ENCODE data around the gene TANGO2.

Gene TANGO2

DNA sequence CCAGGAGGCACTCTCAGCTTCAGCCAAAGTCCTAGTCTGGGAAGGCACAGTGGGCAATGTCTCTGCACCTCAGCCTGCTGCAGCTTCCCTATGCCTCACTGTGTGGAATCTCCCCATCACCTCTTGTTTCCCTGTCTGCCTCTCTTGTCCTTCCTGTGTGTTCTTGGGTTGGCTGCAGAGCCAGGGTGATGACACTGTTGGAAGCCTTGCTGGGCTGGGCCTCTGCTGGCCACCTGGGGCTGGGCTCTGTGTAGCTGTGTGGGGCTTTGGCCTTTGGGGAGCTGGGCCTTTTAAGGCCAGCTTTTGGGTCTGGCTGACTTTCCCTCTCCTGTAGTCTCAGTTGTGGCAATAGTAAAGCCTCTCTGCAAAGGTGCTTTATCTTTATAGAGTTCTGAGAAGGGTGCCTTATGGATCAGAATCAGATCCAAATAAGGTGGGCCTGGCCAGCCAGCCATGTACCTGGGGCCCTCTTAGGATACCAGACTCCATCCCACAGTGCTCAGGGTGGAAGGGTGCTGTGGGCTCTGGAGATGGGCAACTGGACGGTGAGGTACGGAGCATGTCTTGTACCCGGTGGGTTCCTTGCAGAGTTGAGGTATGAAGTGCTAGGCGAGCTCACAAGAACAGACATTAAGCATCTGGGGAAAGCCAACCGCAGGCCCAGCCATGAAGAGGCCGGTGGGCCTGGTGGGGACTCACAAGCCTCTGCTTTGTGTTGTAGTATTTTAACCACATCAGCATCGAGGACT, 84.7 kb downstream of the TANGO2 start:
- ATAC-seq (replicated peaks) (no peak), DNase-seq (no peak)
- Mint-ChIP-seq H3K36me3 (ENCODE audit: insufficient read depth) (peaks cover 72% of the 10 kb centered on the region), H3K9me3 (no peaks in the 10 kb centered on the region), H3K27me3 (no peaks in the 10 kb centered on the region), H3K4me3 (no peak overlapping the region), H3K27ac (no peak overlapping the region), H3K4me1 (ENCODE audit: low read depth in 2 of 2) (peaks cover 17 to 28% of the 10 kb centered on the region in 2 donors)

GRCh38 chr22:20106205-20106848, 85.4 kb downstream of the TANGO2 start:
- Mint-ChIP-seq H3K27ac (no peak overlapping the region), H3K4me3 (no peak overlapping the region), H3K27me3 (no peaks in the 10 kb centered on the region), H3K4me1 (ENCODE audit: low read depth in 2 of 2) (peaks cover 11 to 21% of the 10 kb centered on the region in 2 donors), H3K9me3 (no peaks in the 10 kb centered on the region), H3K36me3 (ENCODE audit: insufficient read depth) (peaks cover 72% of the 10 kb centered on the region)
- DNase-seq (no peak), ATAC-seq (replicated peaks) (no peak)

DNA sequence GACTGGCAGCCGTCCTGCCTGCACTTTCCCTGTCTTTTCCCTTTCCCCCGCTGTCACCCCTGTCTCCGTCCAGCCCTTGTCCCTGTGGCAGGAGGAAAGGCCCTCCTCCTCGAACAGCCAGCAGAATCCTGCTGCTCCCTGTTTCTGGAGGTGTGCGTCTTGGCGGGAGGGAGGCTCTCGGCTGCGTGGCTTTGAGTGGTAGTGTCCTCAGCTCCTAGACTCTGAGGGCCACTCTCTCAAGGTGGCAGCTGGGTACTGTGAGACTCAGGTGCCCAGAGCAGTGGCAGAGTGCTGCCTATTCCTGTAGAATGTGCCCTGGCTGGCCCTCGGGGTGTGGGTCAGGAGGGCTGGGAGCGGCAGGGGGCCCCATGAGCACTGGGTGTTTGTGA, 85.9 kb downstream of the TANGO2 start:
- H3K27me3 Mint-ChIP-seq = no peaks in the 10 kb centered on the region
- peaks cover 72% of the 10 kb centered on the region for H3K36me3 Mint-ChIP-seq (ENCODE audit: insufficient read depth)
- H3K4me3 Mint-ChIP-seq = no peak overlapping the region
- H3K9me3 Mint-ChIP-seq = no peaks in the 10 kb centered on the region
- peak overlapping the region in 1 of 2 donors; percentile 89 for H3K27ac Mint-ChIP-seq
- no peak for DNase-seq
- H3K4me1 Mint-ChIP-seq (ENCODE audit: low read depth in 2 of 2) = peaks cover 12 to 23% of the 10 kb centered on the region in 2 donors
- ATAC-seq (replicated peaks) = no peak

- Mint-ChIP-seq H3K27me3 (no peaks in the 10 kb centered on the region), H3K36me3 (ENCODE audit: insufficient read depth) (peaks cover 72% of the 10 kb centered on the region), H3K9me3 (no peaks in the 10 kb centered on the region), H3K4me3 (no peak overlapping the region), H3K27ac (peak overlapping the region in 1 of 2 donors; percentile 89), H3K4me1 (ENCODE audit: low read depth in 2 of 2) (peaks cover 15 to 24% of the 10 kb centered on the region in 2 donors)
- ATAC-seq (replicated peaks) (no peak), DNase-seq (no peak)
Observed at GRCh38 chr22:20107471-20107901, 86.6 kb downstream of the TANGO2 start.

GRCh38 chr22:20107951-20108756, 87.2 kb downstream of the TANGO2 start:
- DNase-seq (no peak), ATAC-seq (replicated peaks) (no peak)
- H3K27ac Mint-ChIP-seq = peak overlapping the region; percentile 22 to 89
- peaks cover 73% of the 10 kb centered on the region for H3K36me3 Mint-ChIP-seq (ENCODE audit: insufficient read depth)
- H3K4me3 Mint-ChIP-seq = no peak overlapping the region
- H3K27me3 Mint-ChIP-seq = no peaks in the 10 kb centered on the region
- peaks cover 9 to 23% of the 10 kb centered on the region in 2 donors for H3K4me1 Mint-ChIP-seq (ENCODE audit: low read depth in 2 of 2)
- no peaks in the 10 kb centered on the region for H3K9me3 Mint-ChIP-seq

DNA sequence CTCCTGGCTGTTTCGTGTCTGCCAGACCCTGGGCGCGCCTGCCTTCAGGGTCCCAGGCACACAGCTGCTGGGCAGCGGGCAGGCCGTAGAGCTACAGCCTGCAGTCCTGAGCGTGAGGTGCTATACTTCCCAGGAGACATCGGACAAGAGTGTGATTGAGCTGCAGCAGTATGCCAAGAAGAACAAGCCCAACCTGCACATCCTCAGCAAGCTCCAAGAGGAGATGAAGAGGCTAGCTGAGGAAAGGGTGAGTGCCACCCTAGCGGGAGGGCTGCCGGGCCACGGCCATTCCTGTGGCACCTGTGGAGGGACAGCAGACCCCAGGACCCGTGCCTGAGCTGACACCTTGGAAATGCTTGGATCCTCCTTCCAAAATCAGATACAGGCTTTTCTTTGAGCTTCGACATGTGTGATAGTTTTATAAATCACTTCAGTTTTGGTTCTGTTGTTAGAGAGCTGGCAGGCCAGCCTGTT, 87.9 kb downstream of the TANGO2 start:
- Mint-ChIP-seq H3K36me3 (ENCODE audit: insufficient read depth) (peaks cover 71% of the 10 kb centered on the region), H3K4me1 (ENCODE audit: low read depth in 2 of 2) (peaks cover 7 to 21% of the 10 kb centered on the region in 2 donors), H3K27ac (peak overlapping the region; percentile 22 to 73), H3K27me3 (no peaks in the 10 kb centered on the region), H3K4me3 (no peak overlapping the region), H3K9me3 (no peaks in the 10 kb centered on the region)
- ATAC-seq (replicated peaks) (no peak), DNase-seq (no peak)

- peaks cover 70% of the 10 kb centered on the region for H3K36me3 Mint-ChIP-seq (ENCODE audit: insufficient read depth)
- H3K4me1 Mint-ChIP-seq (ENCODE audit: low read depth in 2 of 2) = peaks cover 7 to 27% of the 10 kb centered on the region in 2 donors
- H3K27me3 Mint-ChIP-seq = no peaks in the 10 kb centered on the region
- H3K9me3 Mint-ChIP-seq = no peaks in the 10 kb centered on the region
- no peak overlapping the region for H3K4me3 Mint-ChIP-seq
- DNase-seq (no peak), ATAC-seq (replicated peaks) (no peak)
- no peak overlapping the region for H3K27ac Mint-ChIP-seq
Observed at GRCh38 chr22:20109411-20110358, 88.8 kb downstream of the TANGO2 start.

DNA sequence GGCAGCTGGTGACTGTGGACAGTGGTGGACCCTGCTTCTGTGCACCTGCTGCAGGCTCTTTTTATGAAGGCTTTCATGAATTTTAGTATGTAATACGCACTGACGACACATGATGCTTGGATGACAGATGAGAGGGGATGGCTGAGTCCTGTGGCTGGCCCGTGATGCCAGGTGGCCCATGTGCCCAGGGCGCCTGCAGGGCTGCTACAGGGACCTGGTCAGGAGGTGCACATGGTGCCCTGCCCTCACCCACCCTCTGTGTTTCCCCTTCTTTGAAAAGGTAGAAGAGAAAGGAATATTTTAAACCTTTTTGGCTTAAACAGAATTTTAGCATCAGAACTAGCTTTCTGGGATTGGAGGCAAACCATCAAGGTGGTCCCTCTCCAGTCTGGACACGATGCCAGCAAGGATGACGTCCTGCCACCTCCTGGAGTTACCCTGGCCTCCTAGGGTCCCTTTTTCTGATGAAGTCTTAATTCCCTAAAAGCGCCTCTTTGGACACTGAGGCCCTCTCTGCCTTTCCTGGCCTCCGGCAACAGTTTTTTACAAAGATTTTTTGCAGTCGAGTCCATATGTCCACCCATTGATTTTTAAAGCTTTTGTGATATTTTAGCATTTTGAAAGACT, 89.6 kb downstream of the TANGO2 start:
- no peak overlapping the region for H3K4me3 Mint-ChIP-seq
- peaks cover 12 to 29% of the 10 kb centered on the region in 2 donors for H3K4me1 Mint-ChIP-seq (ENCODE audit: low read depth in 2 of 2)
- no peak for DNase-seq
- no peaks in the 10 kb centered on the region for H3K9me3 Mint-ChIP-seq
- H3K27ac Mint-ChIP-seq = no peak overlapping the region
- H3K27me3 Mint-ChIP-seq = no peaks in the 10 kb centered on the region
- no peak for ATAC-seq (replicated peaks)
- peaks cover 73% of the 10 kb centered on the region for H3K36me3 Mint-ChIP-seq (ENCODE audit: insufficient read depth)

GRCh38 chr22:20111045-20111688, 90.3 kb downstream of the TANGO2 start:
- peak; percentile 85 for ATAC-seq (replicated peaks)
- Mint-ChIP-seq H3K27me3 (no peaks in the 10 kb centered on the region), H3K9me3 (no peaks in the 10 kb centered on the region), H3K4me3 (no peak overlapping the region), H3K27ac (no peak overlapping the region), H3K36me3 (ENCODE audit: insufficient read depth) (peaks cover 73% of the 10 kb centered on the region), H3K4me1 (ENCODE audit: low read depth in 2 of 2) (peaks cover 13 to 29% of the 10 kb centered on the region in 2 donors)
- no peak for DNase-seq

DNA sequence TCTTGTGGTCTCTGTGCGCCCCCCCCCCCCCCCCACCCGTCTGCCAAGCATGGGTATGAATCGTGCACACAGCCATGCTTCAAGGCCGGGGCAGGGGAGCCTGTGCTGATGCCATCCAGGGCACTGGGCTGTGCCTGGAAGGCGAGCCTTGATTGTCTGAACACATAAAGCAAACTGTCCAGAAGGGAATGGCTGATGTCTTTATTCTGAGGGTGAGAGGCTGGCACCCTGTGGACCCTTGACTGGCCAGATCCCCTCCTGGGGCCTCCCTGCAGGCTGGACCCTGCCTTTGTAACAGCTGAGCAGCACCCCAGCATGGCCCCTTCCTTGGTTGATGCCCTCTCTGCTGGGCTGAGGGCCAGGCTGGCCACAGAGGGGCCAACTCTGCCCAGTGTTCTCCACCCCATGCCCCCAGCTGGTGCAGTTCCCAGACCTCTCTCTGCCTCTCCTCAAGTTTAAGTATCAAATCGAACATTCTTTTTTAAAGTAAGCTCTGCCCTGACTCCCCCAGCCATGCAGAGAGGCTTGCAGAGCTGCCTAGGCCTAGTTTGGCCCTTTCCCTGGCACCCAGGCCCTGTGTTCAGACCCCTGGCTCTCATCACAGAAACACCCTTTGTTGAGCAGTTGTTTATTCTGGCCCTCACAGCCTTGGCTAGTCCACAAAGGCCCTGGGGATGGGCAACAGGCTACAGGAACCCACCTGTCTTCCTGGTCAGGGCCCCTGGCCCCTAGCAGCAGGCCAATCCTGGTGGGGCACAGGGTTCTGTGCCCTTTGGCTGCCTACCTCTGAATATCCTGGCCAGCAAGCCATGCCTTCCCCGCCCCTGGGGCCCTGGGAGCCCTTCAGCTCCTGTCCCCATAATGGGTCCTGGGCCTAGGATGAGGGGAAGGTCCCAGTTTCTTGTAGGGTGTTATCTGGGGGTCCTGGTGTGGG, 91.0 kb downstream of the TANGO2 start:
- DNase-seq = no peak
- peak overlapping the region; percentile 38 to 82 for H3K27ac Mint-ChIP-seq
- no peak for ATAC-seq (replicated peaks)
- H3K4me3 Mint-ChIP-seq = peak overlapping the region in 1 of 2 donors; percentile 47
- H3K27me3 Mint-ChIP-seq = no peaks in the 10 kb centered on the region
- peaks cover 74% of the 10 kb centered on the region for H3K36me3 Mint-ChIP-seq (ENCODE audit: insufficient read depth)
- no peaks in the 10 kb centered on the region for H3K9me3 Mint-ChIP-seq
- H3K4me1 Mint-ChIP-seq (ENCODE audit: low read depth in 2 of 2) = peaks cover 19 to 32% of the 10 kb centered on the region in 2 donors
